ENCODE results near the gene COL18A1. TPM values are rescaled to one million over a fixed set of nuclear protein-coding genes. Genes with fewer than 3 reads are reported as not detected.

Gene COL18A1
- total and polyA plus RNA-seq, 9 of the 15 experiments (the other 6 are each of a cell fraction or from before 2014, with no cell fraction given): 0.14 to 16.4 (median 2.0) TPM

GRCh38 chr21:45410865-45411809 is 6.2 kb downstream of the COL18A1 start (continued):
- TF ChIP-seq ZBTB40 (IDR thresholded peaks at IDR 0.05) (no peak), ZBTB40 (CRISPR knock-in tag; IDR thresholded peaks at IDR 0.05) (no peak), E2F3 (CRISPR knock-in tag; IDR thresholded peaks at IDR 0.05) (0 out of 2 replicates have a peak, but pooled peaks have one; percentile 10), CHD2 (IDR thresholded peaks at IDR 0.05; ENCODE audit: low read depth, low read length) (no peak), RBBP5 (IDR thresholded peaks at IDR 0.05; ENCODE audit: borderline replicate concordance, insufficient read depth, low read length, poor library complexity, severe bottlenecking) (peak; percentile 66), MED1 (CRISPR knock-in tag; IDR thresholded peaks at IDR 0.05; ENCODE audit: borderline replicate concordance) (no peak), MTA3 (IDR thresholded peaks at IDR 0.05; ENCODE audit: borderline replicate concordance) (peak; percentile 93; the same call in 1 of the 2 replicates), CREM (IDR thresholded peaks at IDR 0.05; ENCODE audit: low read depth) (peak; percentile 94), POLR2G (IDR thresholded peaks at IDR 0.05; ENCODE audit: low read depth, low read length) (peak; percentile 75), ZNF668 (CRISPR knock-in tag; IDR thresholded peaks at IDR 0.05) (no peak), DACH1 (IDR thresholded peaks at IDR 0.05; ENCODE audit: partially characterized antibody) (no peak), ZNF263 (CRISPR knock-in tag; IDR thresholded peaks at IDR 0.05; ENCODE audit: borderline replicate concordance) (peak; percentile 18), DMBX1 (CRISPR knock-in tag; IDR thresholded peaks at IDR 0.05; ENCODE audit: borderline replicate concordance) (peak; percentile 91), BRF1 (IDR thresholded peaks at IDR 0.05; ENCODE audit: borderline replicate concordance, extremely low read depth, insufficient read length) (no peak), MLX (CRISPR knock-in tag; conservative IDR thresholded peaks at IDR 0.05) (no peak), MXI1 (IDR thresholded peaks at IDR 0.05; ENCODE audit: low read depth, low read length) (no peak; the same call in 1 of the 2 replicates), SPI1 (IDR thresholded peaks at IDR 0.05; ENCODE audit: borderline replicate concordance, low read depth, low read length) (peak; percentile 49; the same call in 1 of the 2 replicates), ZNF24 (IDR thresholded peaks at IDR 0.05) (0 out of 2 replicates have a peak, but pooled peaks have one; percentile 24), MCM3 (IDR thresholded peaks at IDR 0.05) (no peak)
